Left ventricle myocardium inferior (tissue), 1 donor: Measurements from ENCODE around the gene DUSP28. TPM values are rescaled to one million over a fixed set of nuclear protein-coding genes. Genes with fewer than 3 reads are reported as not detected.

ENCODE experiments used
- DNase-seq: peaks from one replicate; pipeline ENCODE4 v3.0.0-alpha.2; 2020
- H3K27ac ChIP-seq: fragments of 200-600 bp; replicated peaks from 2 replicates; pipeline ENCODE4 v1.8.0; 2021
- H3K27me3 ChIP-seq: fragments of 200-600 bp; 2 replicates; pipeline ENCODE4 v1.8.0; 2021; ENCODE audit warnings: low read depth
- H3K36me3 ChIP-seq: fragments of 200-600 bp; 2 replicates; pipeline ENCODE4 v1.8.0; 2021
- H3K4me1 ChIP-seq: fragments of 200-600 bp; 2 replicates; pipeline ENCODE4 v1.8.0; 2021
- H3K4me3 ChIP-seq: fragments of 200-600 bp; 2 replicates; pipeline ENCODE4 v1.8.0; 2021; ENCODE audit warnings: mild to moderate bottlenecking, moderate library complexity
- H3K9me3 ChIP-seq: fragments of 200-600 bp; replicated peaks from 2 replicates; pipeline ENCODE4 v1.8.0; 2021
- CTCF ChIP-seq: fragments of 200-600 bp; IDR thresholded peaks from 2 replicates; pipeline ENCODE4 v1.8.0; 2021; ENCODE audit warnings: antibody characterized with exemption, mild to moderate bottlenecking, borderline replicate concordance
- intact Hi-C: fragments of 100-400 bp; cut with micrococcal nuclease; formaldehyde crosslinking; loops from one replicate; pipeline ENCODE4 v1.11.0; 2022
- total RNA-seq: library from RNA; stranded (reverse); fragmentation: NEBNext Ultra II Directional; extraction: Animal tissue kit (Norgen Biotek cat#: 25700); gene quantifications from one replicate; pipeline ENCODE4 v1.2.1, GENCODE V29; 2021
- donor health status: DM: no; HTN: yes; CAD: no; lungs with severe emphysema.

DUSP28 gene
- total RNA-seq, 1 donor from 2014 or later: 19.3 TPM

GRCh38 chr2:240586198-240586918, 26.2 kb downstream of the DUSP28 start, which contains the start of gene CAPN10:
CAPN10 (plus strand) TSS chr2:240586734; CDS start chr2:240586912, 178 bp downstream.
- Histone ChIP-seq H3K36me3 (peaks cover 20% of the 10 kb centered on the region), H3K27ac (peak within 1 kb of the TSS; percentile 99), H3K27me3 (no peaks in the 10 kb centered on the region), H3K4me3 (peak within 1 kb of the TSS; percentile 98), H3K4me1 (peaks cover 72% of the 10 kb centered on the region), H3K9me3 (peaks cover 2% of the 10 kb centered on the region)
- intact Hi-C loops: no loop called here
- no peak for TF ChIP-seq CTCF
- DNase-seq: peak; percentile 99

GRCh38 chr2:240586919-240587800, 27.0 kb downstream of the DUSP28 start:
- no peaks in the 10 kb centered on the region for H3K27me3 ChIP-seq
- H3K27ac ChIP-seq: peak overlapping the region; percentile 99
- no peaks in the 10 kb centered on the region for H3K9me3 ChIP-seq
- intact Hi-C loops: no loop called here
- H3K36me3 ChIP-seq: peaks cover 28% of the 10 kb centered on the region
- H3K4me1 ChIP-seq: peaks cover 80% of the 10 kb centered on the region
- TF ChIP-seq CTCF: no peak
- peak; percentile 36 for DNase-seq
- H3K4me3 ChIP-seq: peak overlapping the region; percentile 98

GRCh38 chr2:240588006-240588655, 28.0 kb downstream of the DUSP28 start:
- no peak for DNase-seq
- H3K4me1 ChIP-seq: peaks cover 90% of the 10 kb centered on the region

GRCh38 chr2:240588669-240589068, 28.5 kb downstream of the DUSP28 start:
- no peak overlapping the region for H3K27ac ChIP-seq
- H3K36me3 ChIP-seq: peaks cover 33% of the 10 kb centered on the region
- intact Hi-C loops: no loop called here
- H3K27me3 ChIP-seq: no peaks in the 10 kb centered on the region
- no peak for TF ChIP-seq CTCF
- no peaks in the 10 kb centered on the region for H3K9me3 ChIP-seq
- H3K4me3 ChIP-seq: no peak overlapping the region
- DNase-seq: no peak
- H3K4me1 ChIP-seq: peaks cover 95% of the 10 kb centered on the region

More at GRCh38 chr2:240588006-240588655, 28.0 kb downstream of the DUSP28 start:
- intact Hi-C loops: no loop called here
- Histone ChIP-seq H3K9me3 (no peaks in the 10 kb centered on the region), H3K36me3 (peaks cover 33% of the 10 kb centered on the region), H3K27me3 (no peaks in the 10 kb centered on the region), H3K27ac (peak overlapping the region; percentile 99), H3K4me3 (peak overlapping the region; percentile 98)
- TF ChIP-seq CTCF: no peak

- H3K4me3 ChIP-seq: no peak overlapping the region
- peaks cover 93% of the 10 kb centered on the region for H3K4me1 ChIP-seq
- no peak for TF ChIP-seq CTCF
- H3K27ac ChIP-seq: peak overlapping the region; percentile 89
- H3K36me3 ChIP-seq: peaks cover 33% of the 10 kb centered on the region
- intact Hi-C loops: no loop called here
- DNase-seq: no peak
- no peaks in the 10 kb centered on the region for H3K27me3 ChIP-seq
- no peaks in the 10 kb centered on the region for H3K9me3 ChIP-seq
Observed at GRCh38 chr2:240589375-240589774, 29.2 kb downstream of the DUSP28 start.
